A549 (cell line): ENCODE results near the gene BLID.

Experiments used
- BHLHE40 ChIP-seq: IDR thresholded peaks from 2 replicates; pipeline ENCODE4 v1.6.1; 2012; ENCODE audit warnings: low read depth, low read length, inconsistent platforms
- HOXB5 ChIP-seq: fragments of 250-450 bp; sonication (Bioruptor Pico); IDR thresholded peaks from 2 replicates; pipeline ENCODE4 v1.5.0; 2020; ENCODE audit warnings: mild to moderate bottlenecking, moderate library complexity

GRCh38 chr11:122138744-122139594 lies 23.0 kb upstream of the BLID start:
- TF ChIP-seq BHLHE40, result no peak
- TF ChIP-seq HOXB5, result no peak
